Heart left ventricle (tissue), 13 donors: ENCODE results near the gene CREBL2.

Experiments used
- CTCF ChIP-seq, 12 donors: fragments of 200-600 bp; sonication (generic) in 4 of 12; IDR thresholded peaks; one replicate each; pipeline versions ENCODE4 v1.5.0 to v1.8.0; 2018 to 2022; ENCODE audit warnings: antibody characterized with exemption in 12 of 12, mild to moderate bottlenecking in 5 of 12
- POLR2A ChIP-seq, 2 donors: fragments of 450-650 bp; IDR thresholded peaks; one replicate each; pipeline ENCODE4 v1.6.1; 2017; ENCODE audit warnings: antibody characterized with exemption in 2 of 2, mild to moderate bottlenecking in 2 of 2, moderate library complexity in 2 of 2
- donor health status: ischemic (EF 13 %, LVEDD 7.1; RV severe dilation, severe dysfunction).
- donor health status: DM: no; HTN: yes; CAD: no.
- donor health status: DM: no; HTN: no; CAD: no.
- donor health status: ischemic (EF 25% LVEDD 6.9; RV normal size, moderate dysfunction).
- donor health status: ischemic (EF 25% LVEDD 5.7; RV mildly dilated, moderate dysfunction).
- donor health status: ischemic (EF 35%, LVEDD 5.7; RV mildly dilated, moderate dysfunction).
- donor health status: nonischemic (EF 11% LVEDD 7.7; RV severe dilation, severe dysfunction).
- donor health status: DM: yes; HTN: yes; CAD: no.
- donor health status: PGD.
- donor health status: ischemic (EF 29% LVEDD 5.4; RV normal size, mild dysfunction).
- donor health status: nonischemic (EF 23%, LVEDD 6.1; RV moderate dilation, normal function).

- TF ChIP-seq CTCF (IDR thresholded peaks at IDR 0.05) = no peak
- no peak for TF ChIP-seq POLR2A (IDR thresholded peaks at IDR 0.05)
Observed at GRCh38 chr12:12673296-12673695, 61.6 kb downstream of the CREBL2 start.
